Esophagus squamous epithelium (tissue), 4 donors: ENCODE data around the gene MEF2D.

Source experiments
- CTCF ChIP-seq, 6 experiments: fragments of 450-650 bp in 4 of 6; fragments of 200-600 bp in 2 of 6; sonication (generic) in 2 of 6; IDR thresholded peaks; one replicate each; pipeline ENCODE4 v1.5.1; 2016 to 2019; ENCODE audit warnings: antibody characterized with exemption in 6 of 6, mild to moderate bottlenecking in 4 of 6, moderate library complexity in 4 of 6
- POLR2A ChIP-seq, 4 donors: fragments of 450-650 bp; IDR thresholded peaks; one replicate each; pipeline ENCODE4 v1.6.1; 2017; ENCODE audit warnings: antibody characterized with exemption in 4 of 4, mild to moderate bottlenecking in 4 of 4, moderate library complexity in 3 of 4

GRCh38 chr1:156497743-156498431 lies 2.7 kb downstream of the MEF2D start:
- no peak for TF ChIP-seq CTCF (IDR thresholded peaks at IDR 0.05)
- TF ChIP-seq POLR2A (IDR thresholded peaks at IDR 0.05): no peak
